CD8-positive, alpha-beta memory T cell (primary cell): ENCODE results near the gene SLCO3A1. TPM values are rescaled to one million over a fixed set of nuclear protein-coding genes. Genes with fewer than 3 reads are reported as not detected.

Source experiments
- CTCF ChIA-PET: fragments of 350-600 bp; sonication (Branson Sonifier 250); formaldehyde crosslinking; loops from one replicate; lab custom pipeline; 2021; ENCODE audit warnings: antibody characterized with exemption; lab: Charles Lee
- POLR2A ChIA-PET: fragments of 350-600 bp; sonication (Branson Sonifier 250); formaldehyde crosslinking; loops from one replicate; lab custom pipeline; 2021; ENCODE audit warnings: antibody characterized with exemption; lab: Charles Lee
- DNase-seq, 5 donors: peaks; one replicate each; pipeline versions ENCODE4 v3.0.0 to v3.0.0-alpha.2; 2020 to 2022; ENCODE audit warnings: mixed read lengths in 1 of 5
- H3K27ac ChIP-seq: one replicate; pipeline ENCODE4 v1.7.0; 2013; ENCODE audit warnings: low read depth, mild to moderate bottlenecking, low read length, moderate library complexity
- H3K27me3 ChIP-seq: 2 replicates; pipeline ENCODE4 v1.7.0; 2013; ENCODE audit warnings: low read length, mild to moderate bottlenecking; ENCODE audit not compliant: insufficient read depth, poor library complexity, severe bottlenecking
- H3K36me3 ChIP-seq: 2 replicates; pipeline ENCODE4 v1.7.0; 2013; ENCODE audit warnings: mild to moderate bottlenecking, low read length, moderate library complexity; ENCODE audit not compliant: insufficient read depth
- H3K4me1 ChIP-seq: 2 replicates; pipeline ENCODE4 v1.7.0; 2013; ENCODE audit warnings: mild to moderate bottlenecking, low read length, moderate library complexity; ENCODE audit not compliant: insufficient read depth
- H3K4me3 ChIP-seq: 2 replicates; pipeline ENCODE4 v1.7.0; 2013; ENCODE audit warnings: mild to moderate bottlenecking, low read length
- H3K9me3 ChIP-seq: 2 replicates; pipeline ENCODE4 v1.7.0; 2013; ENCODE audit warnings: mild to moderate bottlenecking, low read length
- H3K27ac Mint-ChIP-seq, 8 donors: one replicate each; pipeline ENCODE4 v1.8.0; 2020 to 2021; ENCODE audit warnings: mixed read lengths in 8 of 8, mild to moderate bottlenecking in 6 of 8, inconsistent platforms in 3 of 8, moderate library complexity in 3 of 8
- H3K27me3 Mint-ChIP-seq, 2 donors: one replicate each; pipeline ENCODE4 v1.8.0; 2020 to 2021; ENCODE audit warnings: mixed read lengths in 2 of 2, mild to moderate bottlenecking in 1 of 2, moderate library complexity in 1 of 2
- H3K36me3 Mint-ChIP-seq, 3 donors: one replicate each; pipeline ENCODE4 v1.8.0; 2020 to 2021; ENCODE audit warnings: mixed read lengths in 3 of 3, inconsistent platforms in 1 of 3, mild to moderate bottlenecking in 1 of 3
- H3K4me1 Mint-ChIP-seq, 3 donors: one replicate each; pipeline ENCODE4 v1.8.0; 2020 to 2021; ENCODE audit warnings: mixed read lengths in 3 of 3, inconsistent platforms in 1 of 3, mild to moderate bottlenecking in 1 of 3
- H3K4me3 Mint-ChIP-seq, 7 donors: one replicate each; pipeline ENCODE4 v1.8.0; 2020 to 2021; ENCODE audit warnings: mixed read lengths in 7 of 7, mild to moderate bottlenecking in 6 of 7, moderate library complexity in 4 of 7, inconsistent platforms in 2 of 7
- H3K9me3 Mint-ChIP-seq, 5 donors: one replicate each; pipeline ENCODE4 v1.8.0; 2020 to 2022; ENCODE audit warnings: mixed read lengths in 5 of 5, mild to moderate bottlenecking in 3 of 5, moderate library complexity in 2 of 5, inconsistent platforms in 1 of 5
- polyA plus RNA-seq: library from polyadenylated mRNA; unstranded; fragments of 300-500 nt; fragmentation: Illumina TruSeq; gene quantifications from one replicate; pipeline ENCODE4 v1.2.3, GENCODE V29; 2021
- total RNA-seq, 2 experiments: library from RNA; stranded (reverse); gene quantifications; one replicate each; pipeline ENCODE4 v1.2.3, GENCODE V29; 2021

The SLCO3A1 gene
- total and polyA plus RNA-seq, 3 experiments from 2014 or later = 10.0 to 47.9 (median 10.8) TPM

GRCh38 chr15:91928675-91929074 is 75.2 kb downstream of the SLCO3A1 start:
- Mint-ChIP-seq H3K27ac (peak overlapping the region in 1 of 8 donors; percentile 16), H3K36me3 (peaks cover 0 to 6% (median 2%) of the 10 kb centered on the region in 3 donors), H3K27me3 (peaks cover 0 to 1% of the 10 kb centered on the region in 2 donors), H3K4me3 (no peak overlapping the region), H3K9me3 (no peaks in the 10 kb centered on the region), H3K4me1 (peaks cover 38 to 79% (median 79%) of the 10 kb centered on the region in 3 donors)
- no peaks in the 10 kb centered on the region for H3K9me3 ChIP-seq
- no peak overlapping the region for H3K4me3 ChIP-seq
- H3K4me1 ChIP-seq = no peaks in the 10 kb centered on the region
- H3K27me3 ChIP-seq = no peaks in the 10 kb centered on the region
- ChIA-PET POLR2A (no interaction called here), CTCF (interaction anchor here (0.9 kb wide), 1 partner anchor 150 kb away, joined by 3 read pairs; no protein-coding TSS in a partner anchor)
- H3K36me3 ChIP-seq = no peaks in the 10 kb centered on the region
- H3K27ac ChIP-seq = no peak overlapping the region
- DNase-seq = no peak

GRCh38 chr15:91929509-91929908 is 76.0 kb downstream of the SLCO3A1 start:
- peaks cover 30 to 82% (median 78%) of the 10 kb centered on the region in 3 donors for H3K4me1 Mint-ChIP-seq
- no peaks in the 10 kb centered on the region for H3K4me1 ChIP-seq
- no peak overlapping the region for H3K27ac Mint-ChIP-seq
- no peak overlapping the region for H3K27ac ChIP-seq
- no peaks in the 10 kb centered on the region for H3K36me3 ChIP-seq
- peaks cover 0 to 2% (median 0%) of the 10 kb centered on the region in 5 donors for H3K9me3 Mint-ChIP-seq
- no peak for DNase-seq
- H3K9me3 ChIP-seq = no peaks in the 10 kb centered on the region
- H3K4me3 Mint-ChIP-seq = no peak overlapping the region
- ChIA-PET POLR2A (no interaction called here), CTCF (interaction anchor here (0.9 to 1.2 kb wide), 2 partner anchors 10 to 149 kb away, joined by 3 read pairs; no protein-coding TSS in a partner anchor)
- H3K4me3 ChIP-seq = no peak overlapping the region
- H3K36me3 Mint-ChIP-seq = peaks cover 0 to 6% (median 2%) of the 10 kb centered on the region in 3 donors
- peaks cover 0 to 1% of the 10 kb centered on the region in 2 donors for H3K27me3 Mint-ChIP-seq
- no peaks in the 10 kb centered on the region for H3K27me3 ChIP-seq

- H3K36me3 Mint-ChIP-seq = peaks cover 0 to 6% (median 2%) of the 10 kb centered on the region in 3 donors
- Histone ChIP-seq H3K4me1 (no peaks in the 10 kb centered on the region), H3K27ac (no peak overlapping the region), H3K4me3 (no peak overlapping the region), H3K36me3 (no peaks in the 10 kb centered on the region), H3K27me3 (no peaks in the 10 kb centered on the region), H3K9me3 (no peaks in the 10 kb centered on the region)
- POLR2A ChIA-PET = no interaction called here
- CTCF ChIA-PET = interaction anchor here (1.2 kb wide), 1 partner anchor 10 kb away, joined by 3 read pairs; no protein-coding TSS in a partner anchor
- DNase-seq = no peak
- peaks cover 0 to 5% (median 0%) of the 10 kb centered on the region in 5 donors for H3K9me3 Mint-ChIP-seq
- peaks cover 0 to 1% of the 10 kb centered on the region in 2 donors for H3K27me3 Mint-ChIP-seq
- no peak overlapping the region for H3K4me3 Mint-ChIP-seq
- peaks cover 24 to 80% (median 77%) of the 10 kb centered on the region in 3 donors for H3K4me1 Mint-ChIP-seq
- peak overlapping the region in 1 of 8 donors; percentile 6 for H3K27ac Mint-ChIP-seq
Measured at GRCh38 chr15:91930092-91930491, 76.6 kb downstream of the SLCO3A1 start.

GRCh38 chr15:91936182-91936775 is 82.8 kb downstream of the SLCO3A1 start:
- no peak overlapping the region for H3K4me3 Mint-ChIP-seq
- Histone ChIP-seq H3K9me3 (no peaks in the 10 kb centered on the region), H3K4me3 (no peak overlapping the region), H3K27me3 (no peaks in the 10 kb centered on the region), H3K4me1 (peaks cover 3% of the 10 kb centered on the region), H3K36me3 (no peaks in the 10 kb centered on the region), H3K27ac (no peak overlapping the region)
- peaks cover 35 to 73% (median 69%) of the 10 kb centered on the region in 3 donors for H3K4me1 Mint-ChIP-seq
- H3K27ac Mint-ChIP-seq = no peak overlapping the region
- H3K36me3 Mint-ChIP-seq = no peaks in the 10 kb centered on the region
- ChIA-PET POLR2A (no interaction called here), CTCF (no interaction called here)
- no peak for DNase-seq
- H3K9me3 Mint-ChIP-seq = peaks cover 0 to 5% (median 0%) of the 10 kb centered on the region in 5 donors
- H3K27me3 Mint-ChIP-seq = no peaks in the 10 kb centered on the region

GRCh38 chr15:91936927-91937326 is 83.4 kb downstream of the SLCO3A1 start:
- Mint-ChIP-seq H3K9me3 (peaks cover 0 to 5% (median 0%) of the 10 kb centered on the region in 5 donors), H3K27ac (no peak overlapping the region), H3K4me3 (no peak overlapping the region), H3K36me3 (no peaks in the 10 kb centered on the region), H3K27me3 (no peaks in the 10 kb centered on the region), H3K4me1 (peaks cover 39 to 75% (median 70%) of the 10 kb centered on the region in 3 donors)
- ChIA-PET POLR2A (no interaction called here), CTCF (no interaction called here)
- H3K4me3 ChIP-seq = no peak overlapping the region
- peaks cover 3% of the 10 kb centered on the region for H3K4me1 ChIP-seq
- H3K36me3 ChIP-seq = no peaks in the 10 kb centered on the region
- H3K9me3 ChIP-seq = no peaks in the 10 kb centered on the region
- H3K27me3 ChIP-seq = no peaks in the 10 kb centered on the region
- no peak overlapping the region for H3K27ac ChIP-seq
- DNase-seq = no peak

GRCh38 chr15:91938136-91938535 is 84.6 kb downstream of the SLCO3A1 start:
- H3K36me3 Mint-ChIP-seq = no peaks in the 10 kb centered on the region
- Histone ChIP-seq H3K9me3 (no peaks in the 10 kb centered on the region), H3K36me3 (no peaks in the 10 kb centered on the region), H3K27me3 (no peaks in the 10 kb centered on the region), H3K4me1 (peaks cover 14% of the 10 kb centered on the region), H3K4me3 (no peak overlapping the region), H3K27ac (no peak overlapping the region)
- DNase-seq = no peak
- CTCF ChIA-PET = interaction anchor here (1.1 kb wide), 1 partner anchor 232 kb away, joined by 6 read pairs; no protein-coding TSS in a partner anchor
- POLR2A ChIA-PET = no interaction called here
- H3K27ac Mint-ChIP-seq = no peak overlapping the region
- H3K4me1 Mint-ChIP-seq = peaks cover 45 to 80% (median 73%) of the 10 kb centered on the region in 3 donors
- H3K9me3 Mint-ChIP-seq = peaks cover 0 to 5% (median 0%) of the 10 kb centered on the region in 5 donors
- H3K27me3 Mint-ChIP-seq = no peaks in the 10 kb centered on the region
- H3K4me3 Mint-ChIP-seq = no peak overlapping the region

- Mint-ChIP-seq H3K4me1 (peaks cover 52 to 86% (median 72%) of the 10 kb centered on the region in 3 donors), H3K36me3 (no peaks in the 10 kb centered on the region), H3K4me3 (no peak overlapping the region), H3K9me3 (peaks cover 0 to 4% (median 0%) of the 10 kb centered on the region in 5 donors), H3K27ac (peak overlapping the region in 1 of 8 donors; percentile 83), H3K27me3 (no peaks in the 10 kb centered on the region)
- no peak overlapping the region for H3K27ac ChIP-seq
- POLR2A ChIA-PET = interaction anchor here (1.1 kb wide), 1 partner anchor 86 kb away, joined by 3 read pairs; the partner anchor contains the start of gene SLCO3A1
- no peaks in the 10 kb centered on the region for H3K9me3 ChIP-seq
- no peak for DNase-seq
- H3K27me3 ChIP-seq = no peaks in the 10 kb centered on the region
- peaks cover 18% of the 10 kb centered on the region for H3K4me1 ChIP-seq
- no peak overlapping the region for H3K4me3 ChIP-seq
- CTCF ChIA-PET = interaction anchor here (1.0 to 1.5 kb wide), 4 partner anchors 10 to 233 kb away, joined by 3 to 8 read pairs (median 6); partner anchors contain the start of gene SLCO3A1
- H3K36me3 ChIP-seq = no peaks in the 10 kb centered on the region
Measured at GRCh38 chr15:91939403-91939831, 85.9 kb downstream of the SLCO3A1 start.
